GM13977 (cell line): ENCODE results near the gene ITPKB.

Experiments
- DNase-seq: peaks from one replicate; pipeline ENCODE4 v3.0.0; 2012; ENCODE audit warnings: low spot score
- CTCF ChIP-seq: IDR thresholded peaks from 2 replicates; pipeline ENCODE4 v1.5.1; 2012; ENCODE audit warnings: mild to moderate bottlenecking, control low read depth; ENCODE audit not compliant: insufficient read depth; ENCODE audit errors: extremely low read depth, missing control alignments
- in situ Hi-C: fragments of 300-500 bp; cut with MboI; formaldehyde crosslinking; loops from one replicate; pipeline ENCODE4 v1.12.0; 2022; ENCODE audit warnings: low sequenced_read_pairs, low pct_unique_long_range_greater_than_20kb, mixed read lengths, inconsistent platforms; ENCODE audit not compliant: unreplicated experiment

The ITPKB gene

GRCh38 chr1:226628612-226629155 lies 110.4 kb downstream of the ITPKB start:
- in situ Hi-C loops = no loop called here
- TF ChIP-seq CTCF = no peak
- no peak for DNase-seq

GRCh38 chr1:226627924-226628611 lies 111.0 kb downstream of the ITPKB start:
- no peak for DNase-seq
- no peak for TF ChIP-seq CTCF
- in situ Hi-C loops = no loop called here

GRCh38 chr1:226627050-226627755 lies 111.9 kb downstream of the ITPKB start:
- no peak for DNase-seq
- TF ChIP-seq CTCF = no peak
- in situ Hi-C loops = no loop called here

GRCh38 chr1:226626577-226626956 lies 112.5 kb downstream of the ITPKB start:
- in situ Hi-C loops = no loop called here
- TF ChIP-seq CTCF = peak; percentile 94
- peak; percentile 78 for DNase-seq

GRCh38 chr1:226625832-226626576 lies 113.1 kb downstream of the ITPKB start:
- no peak for DNase-seq
- in situ Hi-C loops = no loop called here
- TF ChIP-seq CTCF = no peak

GRCh38 chr1:226625326-226625725 lies 113.8 kb downstream of the ITPKB start:
- DNase-seq = no peak
- no peak for TF ChIP-seq CTCF
- in situ Hi-C loops = no loop called here
